ENCODE data around the gene PNPLA4.

PNPLA4 gene

GRCh38 chrX:7889135-7889534, 38.1 kb downstream of the PNPLA4 start:
- DNase-seq = no peak
- intact Hi-C loops (cut with DNase I) = no loop called here

DNA sequence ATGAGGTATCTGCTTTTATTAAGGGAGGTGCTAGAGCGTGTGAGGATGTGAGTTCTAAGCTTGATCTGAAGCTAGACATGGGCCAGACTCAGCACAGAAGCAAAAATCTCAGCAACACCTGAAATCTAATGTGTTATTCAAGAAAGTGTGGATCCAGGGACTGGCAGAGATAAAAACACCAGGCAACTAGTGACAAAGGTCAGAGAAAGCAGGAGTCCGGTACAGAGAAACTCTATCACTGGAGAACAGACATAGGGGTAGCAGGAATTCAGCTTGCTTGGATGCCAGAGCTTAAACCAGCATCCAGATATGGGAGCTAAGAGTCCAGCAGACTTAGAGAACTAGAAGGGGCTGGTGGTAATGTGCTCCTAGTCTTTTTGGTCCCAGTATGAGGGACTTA, 50.3 kb downstream of the PNPLA4 start:
- DNase-seq = no peak
- intact Hi-C loops (cut with DNase I) = no loop called here

- no peak for DNase-seq
- intact Hi-C loops (cut with DNase I) = no loop called here
These were observed 55.2 kb downstream of the PNPLA4 start for GRCh38 chrX:7872042-7872441.

DNA sequence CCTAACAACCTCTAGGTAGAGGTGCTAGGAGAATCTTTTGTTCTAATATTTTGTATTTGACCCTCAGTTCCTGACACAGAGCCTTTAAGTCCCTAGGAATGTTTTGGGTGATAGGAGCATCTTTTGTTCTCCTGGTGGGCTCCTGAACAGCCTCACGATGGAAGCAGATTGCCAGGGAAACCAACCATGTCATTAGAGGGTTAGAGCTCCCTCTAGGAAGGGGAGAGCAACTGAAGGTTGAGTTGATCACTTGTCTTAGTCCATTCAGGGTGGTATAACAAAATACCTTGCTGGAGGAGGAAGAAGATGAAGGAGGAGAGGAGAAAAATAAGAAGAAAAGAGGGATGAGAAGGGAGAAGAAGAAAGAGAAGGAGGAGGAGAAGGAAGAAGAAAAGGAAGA, 75.0 kb downstream of the PNPLA4 start:
- no peak for DNase-seq
- intact Hi-C loops (cut with DNase I) = no loop called here
